Left lobe of liver (tissue), 2 donors: ENCODE measurements around the gene TTC8. TPM values are rescaled to one million over a fixed set of nuclear protein-coding genes. Genes with fewer than 3 reads are reported as not detected.
"Not testable (repeated sequence)": the region's sequence is repeated elsewhere in the genome, so short reads cannot be mapped to it uniquely, and the experiment has no call there.

Experiments used
- ATAC-seq: fragments of 200-7000 bp; cut with Tn5 transposase; one replicate; pipeline ENCODE4 v1.9.1; 2020; ENCODE audit warnings: mild to moderate bottlenecking, moderate library complexity
- DNase-seq: peaks from one replicate; pipeline ENCODE4 v3.0.0-alpha.2; 2020; ENCODE audit warnings: low spot score
- total RNA-seq: library from RNA; stranded (reverse); gene quantifications from one replicate; pipeline ENCODE4 v1.2.1, GENCODE V29; 2021
- donor health status: DM: no; HTN: no; CAD: no; lungs with moderate emphysema.
- donor health status: DM: no; HTN: yes; CAD: no.

The TTC8 gene
- total RNA-seq, 1 donor from 2014 or later: 9.0 TPM

- no peak for DNase-seq
- ATAC-seq: no peak
Observed at GRCh38 chr14:88821888-88822287, 2.6 kb upstream of the TTC8 start.

DNA sequence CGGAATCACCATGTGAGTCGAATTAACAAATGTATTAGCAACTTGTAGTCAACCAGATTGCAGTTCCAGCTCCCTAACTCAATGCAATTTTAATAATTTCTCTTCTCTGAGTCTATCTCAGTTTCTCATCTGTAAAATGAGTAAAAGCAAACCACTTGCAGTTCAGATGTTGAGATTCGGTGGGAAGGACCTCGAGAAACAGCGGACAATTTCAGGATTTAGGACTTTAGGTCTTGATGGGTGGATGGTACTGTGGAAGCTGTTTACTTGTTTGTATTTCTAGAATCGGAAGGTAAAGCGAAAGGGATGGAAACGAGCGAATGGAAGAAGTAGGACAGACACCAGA, 510 bp upstream of the TTC8 start:
- no peak for ATAC-seq
- no peak for DNase-seq

DNA sequence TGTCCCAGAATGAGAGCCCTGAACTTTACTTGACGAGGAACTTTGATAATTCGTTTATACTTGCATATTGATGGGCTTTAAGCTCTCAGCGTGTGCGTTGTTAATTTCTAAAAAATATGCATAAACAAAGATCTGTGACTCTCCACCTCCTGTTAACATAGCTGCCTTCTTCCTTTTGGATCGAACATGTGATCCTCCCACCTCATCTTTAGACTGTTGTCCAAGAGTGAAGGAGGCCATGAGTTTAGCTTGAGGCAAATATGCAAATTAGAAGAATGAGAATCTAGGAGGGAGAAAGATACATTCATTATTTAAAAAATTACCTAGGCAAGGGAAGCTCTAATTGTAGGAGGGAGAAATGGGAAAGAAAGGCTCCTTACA, 617 bp downstream of the TTC8 start:
- ATAC-seq (no peak), DNase-seq (no peak)

DNA sequence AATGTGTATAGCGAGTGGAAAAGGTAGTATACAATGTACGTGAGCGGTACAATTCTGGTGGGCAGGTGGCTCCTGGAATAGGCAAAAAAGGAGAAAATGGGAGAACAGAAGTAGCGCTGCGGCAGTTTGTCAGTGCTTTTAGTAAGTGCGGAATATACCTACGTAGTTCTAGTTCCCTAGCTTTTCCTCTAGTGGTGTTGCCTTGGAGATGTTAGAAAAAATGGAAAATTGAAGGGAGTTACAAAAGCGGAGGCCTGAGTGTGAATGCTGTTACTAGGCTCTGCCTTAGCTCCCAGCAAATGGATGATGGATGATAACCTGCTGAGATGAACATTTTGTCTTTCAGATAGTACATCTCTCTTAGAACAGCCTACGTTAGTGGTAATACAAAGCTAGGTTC, 1.1 kb downstream of the TTC8 start:
- ATAC-seq (no peak), DNase-seq (no peak)

DNA sequence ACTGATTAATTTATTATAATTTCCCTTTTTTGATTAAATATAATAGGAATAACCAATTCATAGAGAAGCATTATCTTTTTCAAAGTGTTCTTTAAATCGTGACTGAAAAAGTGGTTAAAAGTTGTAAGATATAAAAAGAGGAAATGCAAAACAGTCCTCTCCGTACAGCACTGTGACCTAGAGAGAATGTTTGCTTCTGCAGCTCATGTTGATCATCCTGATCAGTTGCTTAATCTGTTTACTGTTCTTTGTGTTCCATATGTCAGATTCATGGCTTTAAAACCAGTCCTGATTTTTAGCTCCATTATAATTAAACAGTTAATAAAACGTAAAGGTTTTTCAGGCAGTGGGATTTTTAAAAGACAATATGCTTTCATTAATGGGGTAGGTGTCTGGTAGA, 4.7 kb downstream of the TTC8 start:
- ATAC-seq (peak; percentile 67), DNase-seq (no peak)

DNA sequence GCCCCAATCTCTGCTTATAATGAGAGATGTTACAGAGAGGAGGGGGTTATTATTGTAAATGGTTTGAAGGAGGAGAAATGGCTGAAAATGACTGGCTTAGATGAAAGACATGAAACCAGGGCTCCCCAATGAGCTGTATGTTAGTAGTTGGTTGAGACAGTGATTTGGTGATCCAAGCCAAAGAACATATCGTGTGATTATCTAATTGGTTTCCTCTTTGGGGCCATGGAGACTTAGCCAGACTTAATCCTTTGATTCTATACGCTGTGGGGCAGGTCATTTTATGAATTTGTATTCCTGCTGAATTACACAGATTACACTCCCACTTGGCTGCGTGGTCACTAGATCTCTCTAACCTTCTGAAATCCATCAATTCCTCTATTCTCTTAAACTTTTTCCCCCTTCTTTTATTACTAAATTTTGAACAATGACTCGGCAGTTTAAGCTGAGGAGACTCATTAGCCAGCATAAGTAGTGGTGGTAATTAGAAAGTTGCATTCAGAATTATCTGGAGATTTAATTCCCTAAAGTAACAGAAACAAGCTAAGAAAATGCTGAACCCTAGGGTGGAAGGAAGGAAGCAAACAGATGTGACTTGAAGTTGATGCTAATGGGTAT, 5.3 kb downstream of the TTC8 start:
- DNase-seq (no peak), ATAC-seq (no peak)

DNA sequence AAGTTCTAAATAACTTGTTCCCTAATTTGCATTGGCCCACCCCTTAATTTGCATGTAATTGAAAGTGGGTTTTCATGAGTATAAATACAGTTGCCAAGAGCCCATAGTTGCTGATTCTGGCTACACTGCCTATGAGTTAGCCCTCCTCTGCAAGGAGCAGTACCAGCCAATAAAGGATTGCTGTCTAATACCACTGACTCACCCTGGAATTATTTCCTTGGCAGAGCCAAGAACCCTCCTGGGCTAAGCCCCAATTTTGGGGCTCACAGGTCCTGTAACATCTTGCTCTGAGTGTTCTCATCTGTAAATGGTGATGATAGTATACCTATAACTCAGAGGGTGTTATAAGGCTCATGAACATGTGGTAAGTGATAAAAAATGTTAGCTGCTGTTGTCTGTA, 6.8 kb downstream of the TTC8 start:
- ATAC-seq (no peak), DNase-seq (no peak)

GRCh38 chr14:88834883-88835431, 10.5 kb downstream of the TTC8 start:
- ATAC-seq (peak; percentile 35), DNase-seq (no peak)

- ATAC-seq: no peak
Observed at GRCh38 chr14:88835661-88836060, 11.2 kb downstream of the TTC8 start.

GRCh38 chr14:88837495-88837894, 13.0 kb downstream of the TTC8 start:
- DNase-seq: no peak
- ATAC-seq: no peak

More at GRCh38 chr14:88835661-88836060, 11.2 kb downstream of the TTC8 start:
- no peak for DNase-seq

DNA sequence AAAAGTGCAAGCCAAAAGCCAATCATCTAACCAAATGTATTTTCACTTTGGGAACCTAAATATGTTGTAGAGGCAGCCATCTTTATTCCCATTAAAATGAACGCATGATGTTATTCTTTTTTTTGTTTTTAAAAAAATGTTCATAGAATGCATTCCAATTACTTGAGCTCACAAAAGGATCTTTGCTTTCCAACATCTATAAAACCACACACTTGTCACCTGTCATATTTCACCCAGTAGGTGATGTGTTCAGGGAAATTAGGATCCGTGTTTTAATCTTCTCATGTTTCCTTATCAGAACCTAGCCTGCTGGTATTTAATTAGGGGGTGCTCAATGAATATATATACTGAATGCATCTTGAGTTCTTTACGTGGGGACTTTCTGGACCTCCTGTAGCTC, 13.6 kb downstream of the TTC8 start:
- DNase-seq (no peak), ATAC-seq (no peak)

- ATAC-seq: no peak
- no peak for DNase-seq
Observed at GRCh38 chr14:88840926-88841325, 16.5 kb downstream of the TTC8 start.

- DNase-seq: no peak
- no peak for ATAC-seq
Observed at GRCh38 chr14:88841741-88842140, 17.3 kb downstream of the TTC8 start.

- DNase-seq: no peak
- no peak for ATAC-seq
Observed at GRCh38 chr14:88842414-88842813, 18.0 kb downstream of the TTC8 start.

- ATAC-seq: no peak
Observed at GRCh38 chr14:88844980-88845491, 20.6 kb downstream of the TTC8 start.

DNA sequence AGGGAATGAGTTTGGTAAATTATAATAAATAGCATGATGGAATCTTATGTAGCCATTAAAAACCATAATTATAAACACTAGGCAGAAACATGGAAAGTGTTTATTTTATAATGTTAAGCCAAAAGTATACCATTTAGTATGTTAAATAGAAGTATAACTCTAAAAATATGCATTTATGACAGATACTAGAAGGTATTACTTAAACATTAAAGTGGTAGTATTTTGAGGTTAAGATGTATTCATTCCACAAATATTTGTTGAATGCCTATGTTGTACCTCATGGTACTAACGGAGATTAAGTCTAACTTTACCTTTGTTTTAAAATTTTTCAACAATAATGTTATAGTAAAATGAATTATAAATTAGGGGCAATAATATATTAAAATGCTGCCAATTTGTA, 24.1 kb downstream of the TTC8 start:
- ATAC-seq (no peak), DNase-seq (no peak)

More at GRCh38 chr14:88844980-88845491, 20.6 kb downstream of the TTC8 start:
- DNase-seq: no peak

GRCh38 chr14:88849716-88850115, 25.3 kb downstream of the TTC8 start:
- DNase-seq (no peak), ATAC-seq (peak; percentile 50)

DNA sequence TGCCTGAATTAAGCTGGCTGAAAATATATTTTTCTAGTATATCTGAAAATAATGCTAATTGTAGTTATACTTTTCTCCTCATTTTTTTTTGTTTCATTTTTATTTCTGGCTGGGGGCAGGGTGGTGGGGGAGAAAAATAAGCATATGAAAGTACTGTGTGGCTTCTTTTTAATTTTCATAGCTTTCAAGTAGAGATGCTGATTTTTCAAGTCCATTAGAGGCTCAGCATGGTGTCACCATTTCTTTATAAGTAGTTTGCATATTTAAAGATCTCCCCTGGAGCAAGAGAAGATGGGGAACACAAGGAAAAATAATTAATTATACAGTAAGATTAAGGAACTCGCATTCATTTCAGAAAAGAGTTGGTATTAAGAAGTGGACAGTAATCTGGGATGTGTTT, 27.1 kb downstream of the TTC8 start:
- DNase-seq (no peak), ATAC-seq (no peak)

DNA sequence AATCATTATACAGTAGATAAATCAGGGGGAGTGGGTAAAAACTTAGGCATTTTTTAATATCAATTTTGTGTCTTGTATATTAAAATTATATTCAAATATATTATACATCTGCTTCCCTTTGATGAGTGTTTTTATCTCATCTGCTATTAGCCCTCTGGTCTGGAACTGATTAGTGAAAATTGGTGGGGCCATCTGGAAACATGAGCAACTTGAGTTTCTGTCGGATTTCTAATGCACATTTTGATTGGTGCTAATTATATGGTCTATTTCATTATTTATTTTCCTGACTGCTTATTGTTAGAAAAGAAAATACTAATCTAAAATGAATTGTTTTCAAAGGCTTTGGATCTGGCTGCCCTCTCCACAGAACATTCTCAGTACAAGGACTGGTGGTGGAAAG, 28.2 kb downstream of the TTC8 start:
- ATAC-seq (no peak), DNase-seq (no peak)

GRCh38 chr14:88853129-88853528, 28.7 kb downstream of the TTC8 start:
- ATAC-seq (no peak), DNase-seq (no peak)

DNA sequence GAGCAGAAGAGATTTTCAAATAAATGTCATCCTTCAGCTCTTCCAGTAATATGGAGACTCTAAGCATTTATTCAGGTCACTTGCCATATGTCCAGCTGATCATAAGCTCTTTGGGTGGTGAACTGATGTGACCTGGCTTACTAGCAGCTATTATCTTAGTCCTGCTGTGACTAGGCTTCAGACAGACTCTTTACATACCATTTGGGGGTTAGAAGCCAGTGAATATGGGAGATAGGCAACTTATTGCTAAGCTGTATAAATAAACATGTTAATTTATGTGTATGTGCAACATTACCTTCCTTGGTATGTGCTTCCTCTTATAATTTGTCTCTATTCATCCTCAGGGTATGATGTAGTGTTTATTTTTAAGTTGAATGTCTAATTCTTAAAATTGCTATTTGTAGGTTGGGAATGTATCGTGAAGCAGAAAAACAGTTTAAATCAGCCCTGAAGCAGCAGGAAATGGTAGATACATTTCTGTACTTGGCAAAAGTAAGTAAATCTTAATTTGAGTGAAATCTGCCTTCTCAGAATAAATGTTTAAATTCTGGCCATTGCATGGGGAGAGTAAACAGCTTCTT, 32.4 kb downstream of the TTC8 start:
- DNase-seq (no peak), ATAC-seq (no peak)

- not testable (repeated sequence) for DNase-seq, ATAC-seq
Observed at GRCh38 chr14:88857861-88858260, 33.4 kb downstream of the TTC8 start.

DNA sequence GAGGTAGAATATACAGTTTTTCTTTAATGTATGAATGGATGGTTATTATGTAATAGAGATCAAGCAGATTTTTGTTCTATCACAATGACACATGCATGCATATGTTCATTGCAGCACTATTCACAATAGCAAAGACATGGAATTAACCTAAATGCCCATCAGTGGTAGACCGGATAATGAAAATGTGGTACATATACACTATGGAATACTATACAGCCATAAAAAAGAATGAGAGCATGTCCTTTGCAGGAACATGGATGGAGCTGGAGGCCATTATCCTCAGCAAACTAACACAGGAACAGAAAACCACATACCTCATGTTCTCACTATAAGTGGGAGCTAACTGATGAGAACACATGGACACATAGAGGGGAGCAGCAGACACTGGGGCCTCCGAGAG, 34.7 kb downstream of the TTC8 start:
- not testable (repeated sequence) for ATAC-seq, DNase-seq
